PFSK-1 (cell line): ENCODE results near the gene VN1R5.

Source experiments
- FOXP2 ChIP-seq: optimal IDR thresholded peaks from 2 replicates; pipeline ENCODE3; 2011; ENCODE audit warnings: borderline replicate concordance, control low read depth, inconsistent platforms; ENCODE audit not compliant: insufficient read depth; ENCODE audit errors: extremely low read length, extremely low read depth
- POLR2AphosphoS5 ChIP-seq: IDR thresholded peaks from 2 replicates; pipeline ENCODE4 v1.6.1; 2012; ENCODE audit warnings: low read depth, mild to moderate bottlenecking, control low read depth, low read length, moderate library complexity
- REST ChIP-seq, 2 experiments: IDR thresholded peaks; 2 replicates each; pipeline versions ENCODE4 v1.6.1 to v1.8.0; 2011 to 2012; ENCODE audit warnings: low read depth in 2 of 2, low read length in 2 of 2, control low read depth in 1 of 2, inconsistent platforms in 1 of 2, mild to moderate bottlenecking in 1 of 2, moderate library complexity in 1 of 2; ENCODE audit not compliant: insufficient read depth in 1 of 2
- SIN3A ChIP-seq: IDR thresholded peaks from 2 replicates; pipeline ENCODE4 v1.6.1; 2012; ENCODE audit warnings: mild to moderate bottlenecking, low read length, moderate library complexity, borderline replicate concordance; ENCODE audit not compliant: insufficient read depth
- TAF1 ChIP-seq: IDR thresholded peaks from 2 replicates; pipeline ENCODE4 v1.6.1; 2012; ENCODE audit warnings: low read length, control low read depth, borderline replicate concordance; ENCODE audit not compliant: insufficient read depth

DNA sequence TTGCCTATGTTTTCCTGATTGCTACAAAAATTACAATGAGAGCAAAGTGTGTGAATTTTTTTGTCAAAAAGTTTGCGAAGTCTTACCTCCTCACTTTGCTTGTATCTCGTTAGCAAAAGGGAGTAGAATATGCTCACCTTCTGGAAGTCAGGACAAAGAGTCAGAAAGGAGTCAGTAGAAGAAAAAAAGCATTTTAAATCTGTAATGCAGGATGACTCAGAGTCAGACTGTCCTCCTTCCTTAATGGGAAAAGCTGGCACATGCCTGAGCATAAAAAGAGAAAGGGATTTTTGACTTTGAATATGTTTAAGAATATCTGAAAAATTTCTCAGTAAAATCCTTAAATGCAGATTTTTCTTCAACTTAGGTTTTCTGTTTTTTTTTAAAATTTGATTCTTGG is 14.2 kb upstream of the VN1R5 start:
- TF ChIP-seq TAF1 (no peak), POLR2AphosphoS5 (no peak), REST (IDR thresholded peaks at IDR 0.05; ENCODE audit: insufficient read depth in 1 of 2, low read depth in 2 of 2, low read length in 2 of 2) (no peak), SIN3A (no peak), FOXP2 (no peak)
